Heart left ventricle (tissue), 13 donors: ENCODE data around the gene TKFC.

Source experiments
- POLR2A ChIP-seq, 2 donors: fragments of 450-650 bp; IDR thresholded peaks; one replicate each; pipeline ENCODE4 v1.6.1; 2017; ENCODE audit warnings: antibody characterized with exemption in 2 of 2, mild to moderate bottlenecking in 2 of 2, moderate library complexity in 2 of 2
- TF ChIP-seq, protein P1 (sequence below), 12 donors: fragments of 200-600 bp; sonication (generic) in 4 of 12; IDR thresholded peaks; one replicate each; pipeline versions ENCODE4 v1.5.0 to v1.8.0; 2018 to 2022; ENCODE audit warnings: antibody characterized with exemption in 12 of 12, mild to moderate bottlenecking in 5 of 12
- donor health status: ischemic (EF 13 %, LVEDD 7.1; RV severe dilation, severe dysfunction).
- donor health status: DM: no; HTN: yes; CAD: no.
- donor health status: DM: no; HTN: no; CAD: no.
- donor health status: ischemic (EF 25% LVEDD 6.9; RV normal size, moderate dysfunction).
- donor health status: ischemic (EF 25% LVEDD 5.7; RV mildly dilated, moderate dysfunction).
- donor health status: ischemic (EF 35%, LVEDD 5.7; RV mildly dilated, moderate dysfunction).
- donor health status: nonischemic (EF 11% LVEDD 7.7; RV severe dilation, severe dysfunction).
- donor health status: DM: yes; HTN: yes; CAD: no.
- donor health status: PGD.
- donor health status: ischemic (EF 29% LVEDD 5.4; RV normal size, mild dysfunction).
- donor health status: nonischemic (EF 23%, LVEDD 6.1; RV moderate dilation, normal function).

DNA sequence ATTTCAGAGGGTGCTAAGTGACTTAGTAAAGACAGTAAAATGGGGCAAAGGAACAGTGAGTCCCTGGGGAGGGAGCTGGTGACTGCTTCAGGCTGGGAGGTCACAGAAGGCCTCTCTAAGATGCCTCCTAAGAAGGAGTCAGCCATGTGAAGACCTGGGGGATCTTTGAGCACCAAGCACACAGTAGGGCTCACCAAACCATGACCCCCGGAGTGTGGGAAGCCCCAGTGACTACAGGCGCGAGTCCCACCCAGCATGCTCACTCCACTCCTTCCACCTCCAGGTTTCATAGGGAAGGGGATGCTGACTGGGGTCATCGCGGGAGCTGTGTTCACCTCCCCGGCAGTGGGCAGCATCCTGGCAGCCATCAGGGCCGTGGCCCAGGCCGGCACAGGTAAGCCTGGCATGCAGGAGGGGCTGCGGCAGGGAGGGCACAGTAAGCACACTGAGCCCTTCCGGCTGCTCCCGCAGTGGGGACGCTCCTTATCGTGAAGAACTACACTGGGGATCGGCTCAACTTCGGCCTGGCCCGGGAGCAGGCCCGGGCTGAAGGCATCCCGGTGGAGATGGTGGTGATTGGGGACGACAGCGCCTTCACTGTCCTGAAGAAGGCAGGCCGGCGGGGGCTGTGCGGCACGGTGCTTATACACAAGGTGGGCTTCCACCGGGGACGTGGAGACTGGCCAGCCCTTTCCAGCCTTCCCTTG lies 5.9 kb downstream of the TKFC start:
- TF ChIP-seq, protein P1, sequence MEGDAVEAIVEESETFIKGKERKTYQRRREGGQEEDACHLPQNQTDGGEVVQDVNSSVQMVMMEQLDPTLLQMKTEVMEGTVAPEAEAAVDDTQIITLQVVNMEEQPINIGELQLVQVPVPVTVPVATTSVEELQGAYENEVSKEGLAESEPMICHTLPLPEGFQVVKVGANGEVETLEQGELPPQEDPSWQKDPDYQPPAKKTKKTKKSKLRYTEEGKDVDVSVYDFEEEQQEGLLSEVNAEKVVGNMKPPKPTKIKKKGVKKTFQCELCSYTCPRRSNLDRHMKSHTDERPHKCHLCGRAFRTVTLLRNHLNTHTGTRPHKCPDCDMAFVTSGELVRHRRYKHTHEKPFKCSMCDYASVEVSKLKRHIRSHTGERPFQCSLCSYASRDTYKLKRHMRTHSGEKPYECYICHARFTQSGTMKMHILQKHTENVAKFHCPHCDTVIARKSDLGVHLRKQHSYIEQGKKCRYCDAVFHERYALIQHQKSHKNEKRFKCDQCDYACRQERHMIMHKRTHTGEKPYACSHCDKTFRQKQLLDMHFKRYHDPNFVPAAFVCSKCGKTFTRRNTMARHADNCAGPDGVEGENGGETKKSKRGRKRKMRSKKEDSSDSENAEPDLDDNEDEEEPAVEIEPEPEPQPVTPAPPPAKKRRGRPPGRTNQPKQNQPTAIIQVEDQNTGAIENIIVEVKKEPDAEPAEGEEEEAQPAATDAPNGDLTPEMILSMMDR (IDR thresholded peaks at IDR 0.05), result no peak
- no peak for TF ChIP-seq POLR2A (IDR thresholded peaks at IDR 0.05)
